Upper lobe of left lung (tissue), 4 donors: ENCODE results near the gene PPFIA2.

Experiments used
- CTCF ChIP-seq, 6 experiments: fragments of 450-650 bp in 4 of 6; fragments of 200-600 bp in 2 of 6; sonication (generic) in 2 of 6; IDR thresholded peaks; one replicate each; pipeline ENCODE4 v1.5.1; 2016 to 2019; ENCODE audit warnings: antibody characterized with exemption in 6 of 6
- EP300 ChIP-seq, 4 donors: sonication (generic); formaldehyde crosslinking; IDR thresholded peaks; one replicate each; pipeline ENCODE4 v1.5.1; 2017; ENCODE audit warnings: antibody characterized with exemption in 4 of 4, control low read depth in 2 of 4

- no peak for TF ChIP-seq CTCF (IDR thresholded peaks at IDR 0.05)
- TF ChIP-seq EP300 (IDR thresholded peaks at IDR 0.05): no peak
Observed at GRCh38 chr12:81330480-81330879, 428.7 kb downstream of the PPFIA2 start.
